Measurements from ENCODE around the gene PTPN14.

- TF ChIP-seq EZH2 (IDR thresholded peaks at IDR 0.05; ENCODE audit: low read depth, low read length, severe bottlenecking) (no peak), CTCF (IDR thresholded peaks at IDR 0.05; ENCODE audit: control extremely low read depth in 1 of 3, insufficient read depth in 1 of 3, low read depth in 1 of 3, low read length in 3 of 3) (no peak)
These were observed 119.2 kb downstream of the PTPN14 start for GRCh38 chr1:214432245-214432644.
